ENCODE results near the gene EVPL.

Gene EVPL

DNA sequence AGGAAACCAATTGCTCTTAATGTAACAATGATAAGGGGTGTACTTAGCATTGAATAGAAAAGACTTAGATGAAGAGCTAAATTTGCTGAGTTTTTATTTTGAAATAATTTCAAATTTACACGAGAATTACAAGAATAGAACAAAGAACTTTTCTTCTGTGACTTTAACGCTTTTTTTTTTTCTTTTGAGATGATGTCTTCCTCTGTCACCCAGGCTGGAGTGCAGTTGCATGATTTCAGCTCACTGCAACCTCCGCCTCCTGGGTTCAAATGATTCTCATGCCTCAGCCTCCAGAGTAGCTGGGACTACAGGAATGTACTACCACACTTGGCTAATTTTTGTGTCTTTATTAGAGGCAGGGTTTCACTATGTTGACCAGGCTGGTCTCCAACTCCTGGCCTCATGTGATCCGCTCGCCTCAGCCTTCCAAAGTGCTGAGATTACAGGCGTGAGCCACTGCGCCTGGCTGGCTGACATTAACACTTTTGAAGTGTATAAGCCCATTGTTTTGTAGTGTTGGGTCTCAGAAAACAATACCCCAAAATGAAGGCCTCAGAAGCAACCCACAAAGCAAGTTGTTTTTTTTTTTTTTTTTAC is 46.0 kb downstream of the EVPL start:
- H3K36me3 Mint-ChIP-seq (ENCODE audit: low read depth) = peaks cover 13% of the 10 kb centered on the region
- peaks cover 62% of the 10 kb centered on the region for H3K4me1 Mint-ChIP-seq
- TF ChIP-seq, protein P1, sequence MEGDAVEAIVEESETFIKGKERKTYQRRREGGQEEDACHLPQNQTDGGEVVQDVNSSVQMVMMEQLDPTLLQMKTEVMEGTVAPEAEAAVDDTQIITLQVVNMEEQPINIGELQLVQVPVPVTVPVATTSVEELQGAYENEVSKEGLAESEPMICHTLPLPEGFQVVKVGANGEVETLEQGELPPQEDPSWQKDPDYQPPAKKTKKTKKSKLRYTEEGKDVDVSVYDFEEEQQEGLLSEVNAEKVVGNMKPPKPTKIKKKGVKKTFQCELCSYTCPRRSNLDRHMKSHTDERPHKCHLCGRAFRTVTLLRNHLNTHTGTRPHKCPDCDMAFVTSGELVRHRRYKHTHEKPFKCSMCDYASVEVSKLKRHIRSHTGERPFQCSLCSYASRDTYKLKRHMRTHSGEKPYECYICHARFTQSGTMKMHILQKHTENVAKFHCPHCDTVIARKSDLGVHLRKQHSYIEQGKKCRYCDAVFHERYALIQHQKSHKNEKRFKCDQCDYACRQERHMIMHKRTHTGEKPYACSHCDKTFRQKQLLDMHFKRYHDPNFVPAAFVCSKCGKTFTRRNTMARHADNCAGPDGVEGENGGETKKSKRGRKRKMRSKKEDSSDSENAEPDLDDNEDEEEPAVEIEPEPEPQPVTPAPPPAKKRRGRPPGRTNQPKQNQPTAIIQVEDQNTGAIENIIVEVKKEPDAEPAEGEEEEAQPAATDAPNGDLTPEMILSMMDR (IDR thresholded peaks at IDR 0.05; ENCODE audit: unreplicated experiment in 3 of 3) = no peak
- peak overlapping the region; percentile 100 for H3K27ac Mint-ChIP-seq
- peak overlapping the region; percentile 92 to 95 (median 95) for H3K4me3 Mint-ChIP-seq
- no peaks in the 10 kb centered on the region for H3K9me3 Mint-ChIP-seq
- H3K27me3 Mint-ChIP-seq (ENCODE audit: low read depth) = no peaks in the 10 kb centered on the region

DNA sequence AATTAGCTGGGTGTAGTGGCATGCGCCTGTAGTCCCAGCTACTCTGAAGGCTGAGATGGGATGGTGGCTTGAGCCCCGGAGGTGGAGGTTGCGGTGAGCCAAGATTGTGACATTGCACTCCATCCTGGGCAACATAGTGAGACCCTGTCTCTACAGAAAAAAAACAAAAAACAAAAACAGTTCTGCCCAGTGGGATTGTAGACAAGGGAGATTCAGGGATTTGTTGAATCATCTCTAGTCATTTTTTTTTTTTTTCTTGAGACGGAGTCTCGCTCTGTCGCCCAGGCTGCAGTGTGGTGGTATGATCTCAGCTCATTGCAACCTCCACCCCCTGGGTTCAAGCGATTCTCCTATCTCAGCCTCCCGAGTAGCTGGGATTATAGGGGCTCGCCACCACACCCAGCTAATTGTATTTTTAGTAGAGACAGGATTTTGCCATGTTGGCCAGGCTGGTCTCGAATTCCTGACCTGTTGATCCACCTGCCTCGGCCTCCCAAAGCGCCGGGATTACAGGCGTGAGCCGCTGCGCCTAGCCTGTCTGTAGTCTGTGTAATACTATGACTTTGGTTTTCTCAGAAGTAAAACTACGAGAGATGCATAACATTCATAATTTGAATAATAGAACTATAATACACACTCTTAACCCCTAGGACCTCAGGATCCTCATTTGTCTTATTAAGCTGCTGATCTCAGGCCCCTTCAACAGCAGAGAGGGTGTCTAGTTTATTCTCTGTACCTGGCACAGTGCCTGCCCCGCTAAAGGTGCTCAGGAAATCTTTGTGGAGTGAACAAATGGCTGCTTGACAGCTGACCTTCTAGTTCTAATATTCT is 46.7 kb downstream of the EVPL start:
- peak overlapping the region; percentile 100 for H3K27ac Mint-ChIP-seq
- TF ChIP-seq, protein P1 (IDR thresholded peaks at IDR 0.05; ENCODE audit: unreplicated experiment in 3 of 3) = no peak
- peaks cover 69% of the 10 kb centered on the region for H3K4me1 Mint-ChIP-seq
- peak overlapping the region; percentile 92 to 95 (median 95) for H3K4me3 Mint-ChIP-seq
- H3K27me3 Mint-ChIP-seq (ENCODE audit: low read depth) = no peaks in the 10 kb centered on the region
- peaks cover 19% of the 10 kb centered on the region for H3K36me3 Mint-ChIP-seq (ENCODE audit: low read depth)
- H3K9me3 Mint-ChIP-seq = no peaks in the 10 kb centered on the region

DNA sequence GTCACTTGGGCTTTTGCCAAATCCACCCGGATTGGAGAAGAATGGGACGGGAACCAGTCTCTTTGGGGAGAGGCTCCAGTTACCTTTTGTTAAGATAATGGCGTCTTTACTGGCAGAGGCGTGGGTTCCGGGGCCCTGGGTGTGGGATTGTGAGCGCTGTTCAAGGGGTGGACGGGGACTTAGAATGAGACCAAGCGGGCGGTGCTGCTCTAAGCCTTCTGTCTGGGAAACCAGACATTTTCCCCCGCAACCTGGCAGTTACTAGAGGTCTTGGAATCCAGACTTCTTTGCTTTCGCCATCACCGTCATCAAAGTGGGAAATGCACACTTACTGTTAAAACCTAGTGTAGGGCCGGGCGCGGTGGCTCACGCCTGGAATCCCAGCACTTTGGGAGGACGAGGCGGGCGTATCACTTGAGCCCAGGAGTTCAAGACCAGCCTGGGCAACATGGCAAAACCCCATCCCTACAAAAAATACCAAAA is 47.4 kb downstream of the EVPL start:
- Mint-ChIP-seq H3K36me3 (ENCODE audit: low read depth) (peaks cover 19% of the 10 kb centered on the region), H3K4me3 (peak overlapping the region; percentile 92 to 95 (median 95)), H3K27me3 (ENCODE audit: low read depth) (no peaks in the 10 kb centered on the region), H3K27ac (peak overlapping the region; percentile 100), H3K4me1 (peaks cover 69% of the 10 kb centered on the region), H3K9me3 (no peaks in the 10 kb centered on the region)
- TF ChIP-seq, protein P1 (IDR thresholded peaks at IDR 0.05; ENCODE audit: unreplicated experiment in 3 of 3) = no peak

DNA sequence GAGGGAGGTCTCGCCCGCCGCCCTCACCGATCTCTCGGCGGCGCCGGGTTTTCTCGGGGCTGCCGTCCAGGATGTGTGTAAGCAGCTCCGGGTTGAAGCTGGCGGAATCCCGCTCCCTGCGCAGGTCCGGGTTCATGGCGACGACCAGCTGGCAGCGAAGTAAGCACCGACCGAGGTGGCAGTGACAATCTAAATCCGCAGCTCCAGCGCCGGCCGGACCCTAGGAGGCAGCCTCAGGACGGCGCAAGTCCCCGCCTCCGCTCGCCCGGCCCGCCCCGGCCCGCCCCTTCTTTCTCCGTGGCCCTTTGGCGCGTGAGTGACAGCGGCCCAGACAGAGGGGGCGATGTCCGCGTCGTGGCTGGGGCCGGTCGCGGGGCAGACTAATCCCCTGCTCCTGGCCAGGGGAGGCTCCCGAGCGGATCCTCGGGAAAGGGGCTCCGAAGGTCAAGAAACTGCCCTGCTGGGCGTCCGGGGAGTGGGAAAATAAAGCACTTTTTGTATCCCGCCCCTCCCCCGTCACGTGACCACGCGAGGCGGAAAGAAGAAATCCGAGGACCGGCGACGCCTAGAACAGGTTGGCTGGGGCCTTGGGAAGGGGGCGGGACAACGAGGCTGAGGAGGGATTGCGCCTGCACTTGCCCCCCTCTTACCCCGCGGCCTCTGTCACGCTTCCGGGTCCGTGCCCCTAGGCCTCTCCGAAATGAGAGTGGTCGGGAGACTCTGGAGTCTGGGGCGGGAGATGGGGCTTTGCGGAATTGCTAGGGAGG is 48.0 kb downstream of the EVPL start, which contains the start of the genes ACOX1 and TEN1:
Gene ACOX1 (minus strand): TSS at position 229 of the 767 bp plus-strand sequence. CDS start 93 bp downstream, at position 136.
Gene TEN1 (plus strand): TSS at position 303 of the 767 bp plus-strand sequence. CDS start 6,953 bp downstream, outside the sequence.
- Mint-ChIP-seq H3K27me3 (ENCODE audit: low read depth) (no peaks in the 10 kb centered on the region), H3K4me1 (peaks cover 66% of the 10 kb centered on the region), H3K4me3 (peak within 1 kb of the TSS; percentile 92 to 95 (median 95)), H3K9me3 (no peaks in the 10 kb centered on the region), H3K36me3 (ENCODE audit: low read depth) (peaks cover 23% of the 10 kb centered on the region), H3K27ac (peak within 1 kb of the TSS; percentile 100)
- TF ChIP-seq, protein P1 (IDR thresholded peaks at IDR 0.05; ENCODE audit: unreplicated experiment in 3 of 3) = peak in 2 of 3 experiments; percentile 28 to 47

DNA sequence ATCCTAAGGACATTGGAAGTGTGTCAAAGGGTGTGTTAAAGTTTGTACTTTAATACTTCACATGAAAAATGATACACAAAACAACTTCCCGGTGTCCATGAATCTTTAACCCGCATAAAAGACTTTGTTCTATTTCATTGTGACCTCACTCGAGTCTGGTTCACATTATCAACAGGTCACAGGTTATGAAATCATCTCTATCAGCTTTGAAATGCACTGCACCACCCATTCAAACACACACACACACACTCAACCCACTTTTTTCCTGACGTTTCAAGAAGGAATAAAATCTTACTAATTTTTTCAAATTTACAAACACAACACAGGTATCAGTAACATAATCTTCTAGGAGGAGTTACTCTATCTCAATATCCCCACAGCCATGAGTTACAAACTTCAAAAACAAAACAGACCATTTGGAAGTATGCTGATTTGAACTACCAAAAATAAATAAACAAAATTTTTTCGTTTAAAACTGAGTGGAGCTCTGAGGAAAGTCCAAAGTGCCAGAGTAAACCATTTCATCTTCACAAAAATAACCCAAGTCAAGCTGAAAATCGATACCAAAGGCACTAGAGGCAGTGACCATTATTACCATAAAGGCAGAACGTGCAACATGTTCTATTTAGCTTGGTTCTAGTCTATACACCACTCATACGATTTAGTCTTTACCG is 50.8 kb downstream of the EVPL start:
- H3K27me3 Mint-ChIP-seq (ENCODE audit: low read depth) = no peaks in the 10 kb centered on the region
- peaks cover 45% of the 10 kb centered on the region for H3K36me3 Mint-ChIP-seq (ENCODE audit: low read depth)
- TF ChIP-seq, protein P1 (IDR thresholded peaks at IDR 0.05; ENCODE audit: unreplicated experiment in 3 of 3) = no peak
- H3K4me1 Mint-ChIP-seq = peaks cover 45% of the 10 kb centered on the region
- H3K9me3 Mint-ChIP-seq = no peaks in the 10 kb centered on the region
- H3K4me3 Mint-ChIP-seq = peak overlapping the region; percentile 55 to 64 (median 58)
- H3K27ac Mint-ChIP-seq = peak overlapping the region; percentile 1 to 62 (median 51)
